Esophagus muscularis mucosa (tissue), 4 donors: ENCODE data around the gene RPSA. TPM values are rescaled to one million over a fixed set of nuclear protein-coding genes. Genes with fewer than 3 reads are reported as not detected.

Source experiments
- DNase-seq: peaks from one replicate; pipeline ENCODE4 v3.0.0-alpha.2; 2017; ENCODE audit errors: extremely low spot score
- H3K27ac ChIP-seq, 4 donors: fragments of 200-600 bp; sonication (generic); replicated peaks in 1 of 4; 1 replicate in 3 of 4; 2 replicates in 1 of 4; pipeline ENCODE4 v1.5.1; 2016 to 2019; ENCODE audit warnings: mild to moderate bottlenecking in 1 of 4
- H3K27me3 ChIP-seq, 4 donors: fragments of 200-600 bp; sonication (generic); one replicate each; pipeline versions ENCODE4 v1.5.1 to v1.6.0; 2016 to 2019
- H3K36me3 ChIP-seq, 4 donors: fragments of 200-600 bp; sonication (generic); one replicate each; pipeline ENCODE4 v1.5.1; 2016 to 2019
- H3K4me1 ChIP-seq, 4 donors: fragments of 200-600 bp; sonication (generic); one replicate each; pipeline ENCODE4 v1.5.1; 2016 to 2019
- H3K4me3 ChIP-seq, 4 donors: fragments of 200-600 bp; sonication (generic); 1 replicate in 2 of 4; 2 replicates in 2 of 4; pipeline ENCODE4 v1.5.1; 2016 to 2019; ENCODE audit warnings: mild to moderate bottlenecking in 4 of 4, moderate library complexity in 1 of 4
- H3K9me3 ChIP-seq, 4 donors: fragments of 200-600 bp; sonication (generic); 1 replicate in 3 of 4; 2 replicates in 1 of 4; pipeline ENCODE4 v1.5.1; 2016 to 2019
- EP300 ChIP-seq: sonication (generic); formaldehyde crosslinking; IDR thresholded peaks from one replicate; pipeline ENCODE4 v1.6.1; 2017; ENCODE audit warnings: antibody characterized with exemption
- POLR2A ChIP-seq: fragments of 450-650 bp; IDR thresholded peaks from one replicate; pipeline ENCODE4 v1.6.1; 2017; ENCODE audit warnings: antibody characterized with exemption, moderate library complexity, mild to moderate bottlenecking, low read depth
- POLR2AphosphoS5 ChIP-seq, 2 donors: sonication (generic); formaldehyde crosslinking; IDR thresholded peaks; one replicate each; pipeline ENCODE4 v1.6.1; 2017; ENCODE audit warnings: antibody characterized with exemption in 2 of 2
- WGBS: methylation state at CpG from one replicate; pipeline ENCODE4 v1.1.5; 2018; 5-methylcytosine and 5-hydroxymethylcytosine counted together
- intact Hi-C: fragments of 100-400 bp; cut with DNase I; formaldehyde crosslinking; loops from one replicate; pipeline ENCODE4 v1.15.1; 2023
- total RNA-seq, 4 donors: library from RNA; depleted of rRNA; stranded (reverse); fragments of >200 nt; gene quantifications; one replicate each; pipeline versions ENCODE4 v1.1.0 to v1.2.1, GENCODE V29; 2016
- TF ChIP-seq, protein P1 (sequence below), 3 experiments: fragments of 200-600 bp in 2 of 3; fragments of 450-650 bp in 1 of 3; sonication (generic) in 2 of 3; IDR thresholded peaks; one replicate each; pipeline ENCODE4 v1.5.1; 2017 to 2019; ENCODE audit warnings: antibody characterized with exemption in 3 of 3, mild to moderate bottlenecking in 2 of 3, moderate library complexity in 1 of 3

The RPSA gene
- total RNA-seq, 4 donors from 2014 or later, result 720 to 1,054 (median 915) TPM

GRCh38 chr3:39419742-39420315 lies 13.3 kb downstream of the RPSA start:
- 94% methylated on average over 2 of the region's 2 CpGs for WGBS
- Histone ChIP-seq H3K9me3 (no peaks in the 10 kb centered on the region), H3K4me1 (peaks cover 0 to 6% (median 0%) of the 10 kb centered on the region in 4 donors), H3K27me3 (no peaks in the 10 kb centered on the region), H3K36me3 (peaks cover 0 to 2% (median 0%) of the 10 kb centered on the region in 4 donors), H3K27ac (no peak overlapping the region), H3K4me3 (no peak overlapping the region)
- intact Hi-C loops, result no loop called here
- no peak for TF ChIP-seq POLR2A
- TF ChIP-seq POLR2AphosphoS5 (IDR thresholded peaks at IDR 0.05), result no peak
- no peak for TF ChIP-seq EP300
- TF ChIP-seq, protein P1, sequence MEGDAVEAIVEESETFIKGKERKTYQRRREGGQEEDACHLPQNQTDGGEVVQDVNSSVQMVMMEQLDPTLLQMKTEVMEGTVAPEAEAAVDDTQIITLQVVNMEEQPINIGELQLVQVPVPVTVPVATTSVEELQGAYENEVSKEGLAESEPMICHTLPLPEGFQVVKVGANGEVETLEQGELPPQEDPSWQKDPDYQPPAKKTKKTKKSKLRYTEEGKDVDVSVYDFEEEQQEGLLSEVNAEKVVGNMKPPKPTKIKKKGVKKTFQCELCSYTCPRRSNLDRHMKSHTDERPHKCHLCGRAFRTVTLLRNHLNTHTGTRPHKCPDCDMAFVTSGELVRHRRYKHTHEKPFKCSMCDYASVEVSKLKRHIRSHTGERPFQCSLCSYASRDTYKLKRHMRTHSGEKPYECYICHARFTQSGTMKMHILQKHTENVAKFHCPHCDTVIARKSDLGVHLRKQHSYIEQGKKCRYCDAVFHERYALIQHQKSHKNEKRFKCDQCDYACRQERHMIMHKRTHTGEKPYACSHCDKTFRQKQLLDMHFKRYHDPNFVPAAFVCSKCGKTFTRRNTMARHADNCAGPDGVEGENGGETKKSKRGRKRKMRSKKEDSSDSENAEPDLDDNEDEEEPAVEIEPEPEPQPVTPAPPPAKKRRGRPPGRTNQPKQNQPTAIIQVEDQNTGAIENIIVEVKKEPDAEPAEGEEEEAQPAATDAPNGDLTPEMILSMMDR (IDR thresholded peaks at IDR 0.05), result no peak
- DNase-seq, result no peak

DNA sequence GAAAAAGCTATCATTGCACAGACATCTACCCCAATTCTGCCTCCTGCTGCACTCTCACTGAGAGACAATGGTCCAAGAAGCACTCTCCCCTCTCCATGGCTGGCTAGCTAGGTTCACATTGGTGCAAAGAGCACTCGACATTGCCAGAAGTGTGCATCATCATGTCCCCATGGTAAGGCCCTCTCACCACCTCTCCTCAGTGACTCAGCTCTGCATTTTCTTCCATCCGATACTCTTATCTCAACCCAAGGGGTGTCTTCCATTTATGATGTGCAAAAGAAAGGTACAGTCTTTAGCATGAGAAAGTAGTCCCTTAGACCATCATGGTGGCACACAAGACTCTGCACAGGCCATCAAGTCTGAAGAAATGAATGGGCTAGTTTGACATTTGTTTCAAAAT lies 14.0 kb downstream of the RPSA start:
- H3K36me3 ChIP-seq, result no peaks in the 10 kb centered on the region
- intact Hi-C loops, result no loop called here
- H3K4me3 ChIP-seq, result no peak overlapping the region
- no peaks in the 10 kb centered on the region for H3K9me3 ChIP-seq
- no peak overlapping the region for H3K27ac ChIP-seq
- no peak for TF ChIP-seq EP300
- TF ChIP-seq POLR2A, result no peak
- TF ChIP-seq, protein P1 (IDR thresholded peaks at IDR 0.05), result no peak
- no peak for TF ChIP-seq POLR2AphosphoS5 (IDR thresholded peaks at IDR 0.05)
- DNase-seq, result no peak
- 100% methylated on average over 2 of the region's 2 CpGs for WGBS
- peaks cover 0 to 6% (median 0%) of the 10 kb centered on the region in 4 donors for H3K4me1 ChIP-seq
- H3K27me3 ChIP-seq, result no peaks in the 10 kb centered on the region

DNA sequence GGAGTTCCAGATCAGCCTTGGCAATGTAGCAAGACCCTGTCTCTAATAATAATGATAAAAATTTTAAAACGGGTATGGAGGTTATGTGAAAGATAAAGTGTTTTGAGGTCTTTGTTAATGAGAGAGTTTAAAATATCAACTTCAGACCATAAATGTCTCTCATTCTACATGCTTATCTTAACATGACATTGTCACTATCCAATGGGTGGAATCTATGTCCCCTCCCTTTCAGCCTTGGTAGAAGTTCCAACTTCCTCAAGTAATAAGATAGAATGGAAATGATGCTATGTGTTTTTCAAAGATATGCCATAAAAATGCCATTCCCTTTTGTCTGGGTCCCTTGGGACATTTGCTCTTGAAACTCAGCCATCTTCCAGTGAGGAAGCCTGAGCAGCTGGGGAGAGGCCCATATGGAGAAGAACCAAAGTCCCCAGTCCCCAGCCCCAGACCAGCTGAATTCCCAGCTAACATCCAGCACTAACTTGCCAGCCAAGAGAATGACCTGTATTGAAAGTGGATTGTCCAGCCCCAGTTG lies 17.0 kb downstream of the RPSA start:
- 76% methylated on average over 1 of the region's 1 CpG for WGBS
- Histone ChIP-seq H3K27ac (no peak overlapping the region), H3K4me3 (no peak overlapping the region), H3K36me3 (no peaks in the 10 kb centered on the region), H3K4me1 (no peaks in the 10 kb centered on the region), H3K27me3 (no peaks in the 10 kb centered on the region), H3K9me3 (no peaks in the 10 kb centered on the region)
- DNase-seq, result no peak
- intact Hi-C loops, result no loop called here
- TF ChIP-seq POLR2A, result no peak
- TF ChIP-seq EP300, result no peak
- TF ChIP-seq, protein P1 (IDR thresholded peaks at IDR 0.05), result no peak
- no peak for TF ChIP-seq POLR2AphosphoS5 (IDR thresholded peaks at IDR 0.05)

DNA sequence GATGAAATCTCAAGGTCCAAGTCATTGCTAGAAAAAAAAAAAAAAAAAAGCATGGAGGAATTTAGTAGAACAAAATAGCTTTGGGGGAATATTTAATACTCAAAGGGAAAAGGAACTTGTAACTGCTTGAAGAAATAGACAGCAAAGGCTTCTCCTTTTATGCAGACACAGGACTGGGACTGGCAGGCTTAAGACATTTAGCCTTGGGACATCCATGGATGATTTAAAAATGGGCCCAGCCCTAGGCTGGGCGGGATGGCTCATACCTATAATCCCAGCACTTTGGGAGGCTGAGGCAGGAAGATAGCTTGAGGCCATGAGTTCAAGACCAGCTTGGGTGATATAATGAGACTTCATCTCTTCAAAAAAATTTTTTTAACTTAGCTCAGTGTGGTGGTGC lies 19.8 kb downstream of the RPSA start:
- DNase-seq, result no peak
- Histone ChIP-seq H3K27ac (no peak overlapping the region), H3K27me3 (peaks cover 0 to 11% (median 0%) of the 10 kb centered on the region in 4 donors), H3K36me3 (no peaks in the 10 kb centered on the region), H3K9me3 (no peaks in the 10 kb centered on the region), H3K4me3 (no peak overlapping the region), H3K4me1 (peaks cover 0 to 4% (median 0%) of the 10 kb centered on the region in 4 donors)
- WGBS, result 33% methylated on average over 1 of the region's 1 CpG
- intact Hi-C loops, result no loop called here
- no peak for TF ChIP-seq POLR2AphosphoS5 (IDR thresholded peaks at IDR 0.05)
- TF ChIP-seq EP300, result no peak
- TF ChIP-seq, protein P1 (IDR thresholded peaks at IDR 0.05), result no peak
- TF ChIP-seq POLR2A, result no peak
